ENCODE results near the gene ABCG1.

ABCG1 gene

GRCh38 chr21:42304556-42305454, 85.9 kb downstream of the ABCG1 start:
- no peak for DNase-seq (ENCODE audit: low read depth in 1 of 2, low spot score in 1 of 2)

DNA sequence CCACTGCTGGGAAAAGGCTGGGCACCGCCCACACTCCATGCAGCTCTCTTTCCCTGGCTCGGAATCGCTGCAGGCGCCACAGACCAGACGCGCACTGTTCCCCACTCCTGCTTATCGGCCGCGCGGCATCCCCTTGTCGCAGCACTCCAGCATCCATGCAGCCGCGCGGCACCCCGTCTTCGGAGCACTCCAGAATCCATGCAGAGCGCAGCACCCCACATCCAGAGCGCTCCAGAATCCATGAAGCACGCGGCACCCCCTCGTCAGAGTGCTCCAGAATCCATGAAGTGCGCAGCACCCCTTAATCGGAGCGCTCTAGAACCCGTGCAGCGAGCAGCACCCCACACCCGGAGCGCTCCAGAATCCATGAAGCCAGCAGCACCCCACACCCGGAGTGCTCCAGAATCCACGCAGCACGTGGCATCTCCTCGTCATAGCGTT, 86.8 kb downstream of the ABCG1 start:
- no peak for DNase-seq (ENCODE audit: low read depth in 1 of 2, low spot score in 1 of 2)

DNA sequence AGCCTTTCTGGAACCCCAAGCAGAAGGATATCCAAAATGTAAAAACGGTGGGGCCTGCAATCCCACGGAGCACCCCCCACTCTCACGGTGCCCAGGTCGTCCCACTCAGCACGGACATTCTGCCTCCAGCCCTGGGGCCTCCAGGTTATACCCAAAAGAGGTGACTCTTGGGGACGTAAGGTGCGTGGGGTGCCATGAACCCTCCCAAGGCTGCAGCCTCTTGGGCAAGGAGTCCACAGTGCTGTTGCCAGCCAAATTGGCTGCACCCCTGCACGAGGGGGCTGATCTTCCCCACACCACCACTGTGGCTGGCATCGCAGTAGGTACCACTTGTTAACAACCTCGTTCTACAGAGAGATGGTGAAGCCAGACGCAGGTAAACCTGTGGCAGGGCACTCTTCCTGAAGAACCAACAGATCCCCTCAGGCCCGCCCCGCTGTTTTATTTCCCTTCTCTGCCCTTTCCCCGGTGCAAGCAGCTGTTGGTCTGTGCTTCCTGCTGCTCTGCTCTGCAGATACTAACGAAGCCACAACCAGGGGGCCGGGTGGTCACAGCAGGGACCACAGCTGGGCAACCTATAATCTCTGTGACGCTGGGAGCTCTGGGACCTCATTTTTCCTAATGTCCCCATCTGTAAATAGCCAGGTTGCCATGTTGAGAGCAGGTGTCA, 87.6 kb downstream of the ABCG1 start:
- no peak for DNase-seq (ENCODE audit: low read depth in 1 of 2, low spot score in 1 of 2)

DNA sequence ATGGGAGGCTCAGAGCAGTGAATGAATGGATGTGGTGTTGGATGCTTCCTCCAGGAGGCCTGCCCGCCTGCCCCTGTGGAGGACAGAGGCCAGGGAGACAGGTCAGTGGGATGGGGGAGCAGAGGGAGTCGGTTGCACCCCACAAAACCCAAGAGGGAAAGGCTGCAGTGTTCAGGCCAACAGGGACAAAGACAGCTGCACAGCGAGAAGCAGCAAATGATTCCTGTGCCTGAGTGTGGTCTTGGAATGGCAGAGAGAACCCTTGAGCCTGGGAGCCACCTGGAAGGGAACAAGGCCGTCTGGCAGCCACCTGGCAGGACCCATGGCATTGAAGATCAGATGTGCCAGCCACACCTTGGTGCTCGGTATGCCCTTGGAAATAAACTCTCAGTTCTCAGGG, 88.2 kb downstream of the ABCG1 start:
- DNase-seq (ENCODE audit: low read depth in 1 of 2, low spot score in 1 of 2) = no peak

DNA sequence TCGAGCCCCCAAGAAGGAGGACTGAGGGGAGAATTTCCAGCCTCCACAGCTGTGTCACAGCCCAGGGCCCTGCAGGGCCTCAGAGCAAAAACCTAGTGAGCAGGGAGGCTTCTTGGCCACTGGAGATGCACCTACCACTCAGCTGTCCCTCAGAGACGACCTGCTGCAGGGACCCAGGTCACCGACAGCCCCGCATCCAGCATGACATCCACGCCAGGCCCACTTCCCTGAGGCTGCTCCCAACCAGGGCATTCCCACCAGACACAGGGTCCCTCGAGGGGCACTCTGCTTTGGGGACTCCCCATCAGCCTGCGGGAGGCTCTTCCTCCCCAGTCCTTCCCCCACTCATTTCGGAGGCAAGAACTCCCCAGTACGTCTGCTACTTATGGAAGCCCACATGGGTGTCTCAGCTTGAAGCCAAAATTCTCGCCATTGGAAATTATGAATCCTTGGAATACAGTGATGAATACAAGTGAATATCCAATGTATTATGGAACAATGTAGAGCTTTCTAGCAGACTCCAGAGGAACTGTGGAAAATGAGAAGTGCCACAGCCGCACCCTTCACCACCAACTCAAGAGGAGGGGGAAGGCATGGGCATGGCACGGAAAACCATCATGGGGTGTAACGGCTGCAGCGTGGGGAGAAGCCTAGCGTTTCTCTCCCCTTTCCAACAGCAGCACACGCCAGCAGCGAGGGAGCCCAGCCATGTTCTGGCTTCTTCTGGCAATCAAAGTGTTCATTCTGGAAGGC, 89.4 kb downstream of the ABCG1 start:
- no peak for DNase-seq (ENCODE audit: low read depth in 1 of 2, low spot score in 1 of 2)

DNA sequence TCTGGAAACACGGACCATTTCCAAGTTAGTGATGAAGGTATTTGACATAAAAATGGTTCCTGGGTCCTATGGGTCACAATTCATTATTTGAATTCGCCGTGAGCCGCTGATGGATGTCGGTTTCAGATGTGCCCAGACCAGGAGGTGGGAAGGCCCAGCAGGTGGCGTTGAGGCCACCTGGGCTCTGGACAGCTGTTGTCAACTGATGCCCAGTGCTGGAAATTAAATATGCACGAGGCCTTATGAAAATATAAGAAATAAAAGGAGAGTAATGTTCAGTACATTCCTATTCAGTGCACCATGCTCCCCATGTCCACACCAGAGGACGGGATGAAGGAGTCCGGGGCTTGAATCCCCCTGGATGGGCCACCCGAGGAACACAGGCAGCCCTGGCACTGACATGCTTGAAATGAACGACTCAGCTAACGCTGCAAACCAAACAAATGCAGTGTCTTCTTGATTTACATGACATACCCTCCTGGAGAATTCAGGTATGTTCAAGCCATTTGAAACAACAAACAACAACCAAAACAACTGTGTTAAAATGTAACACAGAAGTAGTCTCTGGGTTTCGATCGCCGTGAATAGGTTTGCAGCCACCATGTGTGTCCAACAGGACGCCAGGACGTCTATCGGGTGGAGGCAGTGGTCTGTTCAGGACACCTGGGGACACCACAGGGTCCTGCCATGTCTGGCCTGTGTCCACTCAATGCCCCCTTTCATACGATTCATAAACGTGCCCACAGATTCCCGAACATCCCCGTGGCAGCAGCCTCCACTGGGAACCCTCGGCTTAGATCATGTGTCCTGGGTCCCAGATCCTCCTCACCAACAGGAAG, 90.2 kb downstream of the ABCG1 start:
- no peak for DNase-seq (ENCODE audit: low read depth in 1 of 2, low spot score in 1 of 2)

DNA sequence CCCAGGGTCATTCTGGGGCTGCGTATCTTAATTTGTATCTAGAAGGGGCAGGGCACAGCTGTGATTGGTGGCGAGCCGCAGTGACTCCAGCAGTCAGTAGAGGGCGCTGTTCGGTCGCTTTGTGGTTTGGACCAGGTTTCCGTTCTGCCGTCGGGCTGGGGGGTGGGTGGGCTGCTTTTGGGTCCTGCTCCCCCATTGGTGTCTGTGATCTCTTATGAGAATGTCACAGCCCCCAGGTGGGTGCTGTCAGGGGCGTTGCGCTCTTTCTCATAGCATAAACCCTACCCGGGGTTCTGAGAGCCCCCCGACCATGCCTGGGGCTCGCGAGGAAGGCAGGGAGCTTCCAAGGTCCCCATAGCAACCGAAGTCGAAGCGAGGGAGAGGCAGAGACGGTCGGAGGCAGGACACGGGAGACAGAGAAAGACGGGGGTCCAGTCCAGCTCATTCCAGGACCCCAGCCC, 90.8 kb downstream of the ABCG1 start:
- DNase-seq (ENCODE audit: low read depth in 1 of 2, low spot score in 1 of 2) = peak; percentile 53 to 54

DNA sequence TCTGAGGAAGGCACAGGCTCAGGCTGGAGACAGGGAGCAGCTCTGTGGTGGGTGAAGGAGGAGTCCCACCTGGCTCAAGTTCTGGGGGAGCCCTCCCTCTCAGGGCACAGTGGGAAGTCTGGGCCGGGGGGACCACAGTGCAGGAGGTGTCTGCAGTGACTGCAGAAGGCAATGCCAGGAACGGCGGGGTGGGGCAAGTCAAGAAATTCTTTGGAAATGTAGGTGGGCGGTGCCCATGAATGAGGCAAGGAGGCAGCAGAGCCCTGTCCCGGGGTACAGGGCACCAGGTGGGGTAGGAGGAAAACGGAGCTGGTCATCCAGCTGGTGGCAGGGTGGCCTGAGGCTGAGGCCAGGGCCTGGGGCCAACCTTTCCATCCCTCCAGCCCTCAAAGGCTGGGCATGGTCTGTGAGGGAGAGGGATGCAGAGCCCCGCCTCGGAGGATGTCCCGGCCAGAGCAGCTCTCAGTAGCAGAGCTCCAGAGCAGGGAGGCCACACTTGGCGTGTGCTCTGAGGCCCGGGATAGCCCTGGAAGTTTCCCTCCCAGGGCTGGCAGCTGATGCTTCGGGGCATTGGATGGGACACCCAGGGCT, 91.6 kb downstream of the ABCG1 start:
- DNase-seq (ENCODE audit: low read depth in 1 of 2, low spot score in 1 of 2) = no peak

- no peak for DNase-seq (ENCODE audit: low read depth in 1 of 2, low spot score in 1 of 2)
Measured at GRCh38 chr21:42311160-42311559, 92.2 kb downstream of the ABCG1 start.

- DNase-seq (ENCODE audit: low read depth in 1 of 2, low spot score in 1 of 2) = no peak
Measured at GRCh38 chr21:42311816-42312625, 93.1 kb downstream of the ABCG1 start.

DNA sequence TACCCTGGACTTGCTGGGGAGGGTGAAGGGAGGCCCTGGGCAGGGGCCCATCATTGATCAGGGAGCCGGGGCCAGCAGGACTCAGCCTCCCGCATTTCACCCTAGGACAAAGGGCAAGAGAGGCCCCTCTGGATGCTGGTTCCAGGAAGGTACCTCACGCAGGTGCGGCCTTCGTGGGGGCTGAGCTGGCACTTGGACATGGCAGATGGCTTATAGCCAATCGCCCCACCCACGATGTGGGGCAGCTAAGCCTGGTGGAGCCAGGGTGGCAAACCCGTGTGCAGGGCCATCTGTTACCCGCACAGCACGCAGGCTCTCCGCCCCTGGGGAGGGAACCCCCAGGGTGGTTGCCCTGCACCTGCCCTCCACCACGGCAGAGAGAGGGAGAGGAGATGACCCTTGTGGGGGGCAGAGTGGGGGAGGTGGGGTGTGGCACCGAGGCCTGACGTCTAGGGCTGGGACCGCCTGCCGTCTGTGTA, 93.7 kb downstream of the ABCG1 start:
- DNase-seq (ENCODE audit: low read depth in 1 of 2, low spot score in 1 of 2) = no peak

DNA sequence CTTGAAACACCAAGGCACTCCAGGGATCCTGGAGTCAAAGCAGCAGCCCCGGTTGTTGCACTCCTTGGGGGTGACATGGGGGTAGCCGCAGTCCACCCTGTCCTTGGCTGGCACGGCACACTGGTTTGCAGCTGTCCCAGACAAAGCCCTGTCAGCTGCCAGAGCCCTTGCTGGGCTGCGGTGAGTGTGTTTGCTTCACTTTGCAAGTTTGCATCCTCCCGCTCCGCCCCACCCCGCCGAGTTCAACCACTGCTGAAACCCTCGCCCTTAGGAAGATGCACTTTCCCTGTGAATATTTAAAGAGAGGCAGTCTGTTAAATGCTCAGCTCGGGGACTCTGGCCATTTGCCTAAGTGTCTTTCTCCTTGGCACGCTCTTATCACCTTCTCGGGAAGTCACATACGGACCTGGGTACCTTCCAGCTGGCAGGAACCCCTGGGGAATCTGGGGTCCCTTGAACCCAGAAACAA, 94.6 kb downstream of the ABCG1 start:
- no peak for DNase-seq (ENCODE audit: low read depth in 1 of 2, low spot score in 1 of 2)

DNA sequence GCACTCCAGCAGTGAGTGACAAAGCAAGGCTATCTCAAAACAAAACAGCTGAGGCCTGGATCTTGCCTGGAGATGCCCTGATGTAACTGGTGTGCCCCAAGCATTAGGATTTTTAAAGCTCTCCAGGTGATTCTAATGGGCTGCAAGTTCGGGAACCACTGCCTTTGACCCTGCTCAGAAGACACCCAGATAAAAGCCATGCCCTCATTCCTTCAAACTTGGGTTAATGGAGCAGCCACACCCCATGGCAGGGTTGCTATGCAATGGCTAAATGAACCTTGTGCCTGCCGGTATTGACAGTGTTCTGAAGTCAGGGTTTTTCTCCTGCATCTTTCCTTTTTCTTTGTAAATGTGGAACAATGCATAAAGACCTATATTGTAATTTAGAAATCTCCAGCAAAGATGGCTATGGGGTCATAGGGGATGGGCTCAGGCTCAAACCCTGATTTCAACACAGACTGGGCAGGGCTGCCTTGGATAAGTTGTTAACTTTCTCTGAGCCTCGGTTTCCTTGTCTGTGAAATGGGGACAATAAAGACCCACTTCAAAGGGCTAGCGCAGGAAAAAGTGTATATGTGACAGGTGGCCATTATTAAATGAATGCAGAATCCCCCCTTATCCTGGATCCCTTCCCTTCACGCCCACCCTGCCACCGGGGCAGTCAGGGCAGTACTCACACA, 95.8 kb downstream of the ABCG1 start:
- DNase-seq (ENCODE audit: low read depth in 1 of 2, low spot score in 1 of 2) = no peak

- no peak for DNase-seq (ENCODE audit: low read depth in 1 of 2, low spot score in 1 of 2)
Measured at GRCh38 chr21:42315296-42315891, 96.5 kb downstream of the ABCG1 start, which contains the start of gene TFF3. Gene TFF3, minus strand, starts transcription at chr21:42315409. Its CDS starts 35 bp downstream, at chr21:42315374.

- no peak for DNase-seq (ENCODE audit: low read depth in 1 of 2, low spot score in 1 of 2)
Measured at GRCh38 chr21:42316891-42317290, 98.0 kb downstream of the ABCG1 start.

DNA sequence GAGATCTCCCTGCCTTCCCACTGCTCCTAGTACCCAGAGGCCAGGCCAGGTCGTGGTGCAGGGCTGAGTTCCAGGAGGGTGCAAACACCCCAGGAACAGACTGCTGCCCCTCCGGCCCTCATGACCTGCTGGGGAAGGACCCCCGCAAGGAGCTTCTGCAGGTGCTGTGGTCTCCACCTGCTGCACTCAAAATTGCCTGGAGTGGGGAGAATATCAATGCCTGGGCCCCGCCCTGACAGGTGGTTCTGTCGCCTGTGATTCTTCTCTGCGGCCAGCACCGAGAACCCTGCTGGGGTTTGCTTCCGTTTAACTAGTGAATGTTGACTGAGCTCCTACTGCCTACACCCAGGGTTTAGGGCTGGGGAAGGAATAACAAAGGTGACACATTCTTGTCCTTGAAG, 98.4 kb downstream of the ABCG1 start:
- DNase-seq (ENCODE audit: low read depth in 1 of 2, low spot score in 1 of 2) = no peak

DNA sequence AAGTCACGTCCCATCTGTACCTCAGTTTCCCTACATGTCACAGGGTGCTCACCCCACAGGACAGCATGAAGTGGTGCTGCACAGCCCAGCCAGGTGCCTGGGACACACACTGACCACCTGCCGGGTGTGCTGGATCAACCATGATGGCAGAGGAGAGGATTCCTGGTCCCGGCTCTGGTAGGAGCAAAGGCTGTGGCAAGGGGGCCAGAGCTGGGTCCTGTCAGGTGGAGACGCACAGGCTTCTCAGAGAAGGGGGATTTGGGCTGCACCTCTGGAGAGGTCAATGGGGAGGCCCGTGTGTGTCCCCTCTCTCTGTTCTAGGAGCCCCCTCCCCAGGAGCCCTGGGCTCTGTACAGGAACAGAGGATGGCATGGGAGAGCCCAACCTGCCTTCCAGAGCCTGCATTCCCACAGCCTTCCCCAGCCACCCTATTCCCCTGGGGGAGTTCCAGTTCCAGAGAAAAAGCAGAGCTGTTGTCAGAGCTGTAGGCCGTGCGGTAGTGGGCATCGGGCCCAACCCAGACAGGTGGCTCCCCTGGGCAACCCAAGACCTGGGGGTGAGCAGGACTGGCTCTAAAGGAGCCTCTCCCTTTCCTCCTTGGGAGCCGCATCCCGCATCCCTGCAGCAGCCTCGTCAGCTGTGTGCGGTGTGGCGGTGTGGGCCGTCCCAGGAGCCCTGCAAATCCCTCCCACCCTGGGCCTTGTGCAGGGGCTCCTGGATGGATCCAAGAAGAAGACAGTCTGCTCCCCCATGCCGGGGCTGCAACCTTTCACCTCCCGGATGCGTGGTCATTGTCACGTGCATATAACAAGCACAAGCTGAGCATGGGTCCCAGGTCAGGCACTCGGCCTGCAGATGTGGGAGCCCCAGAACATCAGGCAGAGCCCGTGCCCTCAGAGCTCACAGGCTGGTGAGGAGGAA, 99.1 kb downstream of the ABCG1 start:
- DNase-seq (ENCODE audit: low read depth in 1 of 2, low spot score in 1 of 2) = no peak
